ENCODE measurements around the gene SCMH1.

DNA sequence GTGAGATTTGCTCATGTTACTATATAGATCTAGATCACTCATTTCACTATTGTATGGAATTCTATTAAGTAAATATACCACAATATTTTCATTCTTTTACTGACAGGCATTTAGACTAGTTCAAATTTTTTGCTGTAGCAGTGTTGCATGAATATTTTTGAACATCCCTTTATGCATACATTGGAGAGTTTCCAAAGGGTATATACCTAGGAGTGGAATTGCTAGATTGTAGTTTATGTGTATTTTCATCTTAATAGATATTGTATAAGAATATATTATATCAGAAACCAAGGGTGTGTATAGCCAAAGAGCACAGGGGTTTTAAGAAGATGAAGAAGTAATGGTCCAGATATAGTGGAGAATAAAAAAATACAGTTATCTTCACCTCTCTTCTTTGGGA is 6.2 kb downstream of the SCMH1 start:
- TF ChIP-seq, protein P1, sequence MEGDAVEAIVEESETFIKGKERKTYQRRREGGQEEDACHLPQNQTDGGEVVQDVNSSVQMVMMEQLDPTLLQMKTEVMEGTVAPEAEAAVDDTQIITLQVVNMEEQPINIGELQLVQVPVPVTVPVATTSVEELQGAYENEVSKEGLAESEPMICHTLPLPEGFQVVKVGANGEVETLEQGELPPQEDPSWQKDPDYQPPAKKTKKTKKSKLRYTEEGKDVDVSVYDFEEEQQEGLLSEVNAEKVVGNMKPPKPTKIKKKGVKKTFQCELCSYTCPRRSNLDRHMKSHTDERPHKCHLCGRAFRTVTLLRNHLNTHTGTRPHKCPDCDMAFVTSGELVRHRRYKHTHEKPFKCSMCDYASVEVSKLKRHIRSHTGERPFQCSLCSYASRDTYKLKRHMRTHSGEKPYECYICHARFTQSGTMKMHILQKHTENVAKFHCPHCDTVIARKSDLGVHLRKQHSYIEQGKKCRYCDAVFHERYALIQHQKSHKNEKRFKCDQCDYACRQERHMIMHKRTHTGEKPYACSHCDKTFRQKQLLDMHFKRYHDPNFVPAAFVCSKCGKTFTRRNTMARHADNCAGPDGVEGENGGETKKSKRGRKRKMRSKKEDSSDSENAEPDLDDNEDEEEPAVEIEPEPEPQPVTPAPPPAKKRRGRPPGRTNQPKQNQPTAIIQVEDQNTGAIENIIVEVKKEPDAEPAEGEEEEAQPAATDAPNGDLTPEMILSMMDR (IDR thresholded peaks at IDR 0.05) = no peak
- TF ChIP-seq POLR2A (IDR thresholded peaks at IDR 0.05) = no peak
